Right kidney (tissue), 1 donor: ENCODE results near the gene TBC1D2B.
"Not testable (repeated sequence)": the region's sequence is repeated elsewhere in the genome, so short reads cannot be mapped to it uniquely, and the experiment has no call there.

ENCODE experiments used
- DNase-seq: peaks from one replicate; pipeline ENCODE4 v3.0.0-alpha.2; 2016

The TBC1D2B gene

GRCh38 chr15:78003539-78004008, 73.9 kb downstream of the TBC1D2B start:
- no peak for DNase-seq

GRCh38 chr15:78002996-78003395, 74.5 kb downstream of the TBC1D2B start:
- DNase-seq: no peak

DNA sequence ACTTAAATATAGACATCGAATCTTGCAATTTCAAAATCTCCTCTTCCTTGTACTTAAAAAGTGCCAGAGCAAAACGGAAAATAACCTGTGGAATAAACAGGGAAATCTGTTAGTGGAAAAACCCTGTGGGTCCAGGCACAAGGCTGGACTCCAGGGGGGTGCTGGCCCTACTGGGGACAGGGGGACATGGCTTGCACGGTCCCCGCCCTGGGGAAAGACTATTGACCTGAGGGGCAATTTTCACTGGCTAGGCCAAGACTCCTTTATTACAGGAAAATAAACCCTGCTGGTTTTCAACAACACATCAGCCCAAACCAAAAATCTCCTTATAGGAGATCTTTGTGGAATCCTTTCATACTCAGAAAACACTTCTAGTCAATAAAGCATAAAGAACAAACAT, 75.9 kb downstream of the TBC1D2B start:
- no peak for DNase-seq

DNA sequence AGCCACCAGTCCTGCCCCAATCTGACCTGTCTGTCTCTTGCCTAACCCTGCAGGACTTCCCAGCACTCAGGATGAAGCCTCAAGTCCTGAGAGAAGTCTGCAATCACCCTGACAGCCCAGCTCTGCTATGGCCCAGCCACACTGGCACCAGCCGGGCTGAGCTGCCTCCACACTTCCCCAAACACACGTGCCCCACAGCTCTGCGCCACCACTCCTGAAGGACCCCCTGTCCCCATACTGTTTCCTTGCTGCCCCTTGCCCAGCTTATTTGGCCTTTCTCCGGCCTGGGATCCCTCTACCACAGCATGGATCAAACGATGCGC, 76.6 kb downstream of the TBC1D2B start:
- DNase-seq: no peak

GRCh38 chr15:78000091-78000926, 77.2 kb downstream of the TBC1D2B start:
- no peak for DNase-seq

- DNase-seq: no peak
Observed at GRCh38 chr15:77999486-77999885, 78.0 kb downstream of the TBC1D2B start.

DNA sequence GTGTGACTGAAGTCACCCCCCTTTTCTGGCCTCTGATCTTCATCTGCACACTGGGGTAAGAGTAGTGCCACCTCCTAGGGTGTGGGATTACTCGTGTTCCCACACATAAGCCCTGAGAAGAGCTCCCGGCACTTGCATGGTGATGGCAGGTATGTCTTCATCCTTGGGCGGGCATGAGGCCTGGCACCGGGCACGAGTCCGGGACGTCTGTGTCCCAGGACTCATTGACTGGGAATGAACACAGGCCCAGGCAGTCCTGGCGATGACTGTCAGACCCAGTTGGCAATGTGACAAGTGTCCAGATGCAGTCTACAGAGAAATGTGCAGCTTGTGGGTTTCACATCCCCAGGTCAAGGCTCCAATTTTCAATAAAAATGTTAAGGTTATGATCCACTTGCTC, 78.9 kb downstream of the TBC1D2B start:
- DNase-seq: no peak

- DNase-seq: not testable (repeated sequence)
Observed at GRCh38 chr15:77997761-77998554, 79.6 kb downstream of the TBC1D2B start.

GRCh38 chr15:77997221-77997620, 80.3 kb downstream of the TBC1D2B start:
- DNase-seq: not testable (repeated sequence)

DNA sequence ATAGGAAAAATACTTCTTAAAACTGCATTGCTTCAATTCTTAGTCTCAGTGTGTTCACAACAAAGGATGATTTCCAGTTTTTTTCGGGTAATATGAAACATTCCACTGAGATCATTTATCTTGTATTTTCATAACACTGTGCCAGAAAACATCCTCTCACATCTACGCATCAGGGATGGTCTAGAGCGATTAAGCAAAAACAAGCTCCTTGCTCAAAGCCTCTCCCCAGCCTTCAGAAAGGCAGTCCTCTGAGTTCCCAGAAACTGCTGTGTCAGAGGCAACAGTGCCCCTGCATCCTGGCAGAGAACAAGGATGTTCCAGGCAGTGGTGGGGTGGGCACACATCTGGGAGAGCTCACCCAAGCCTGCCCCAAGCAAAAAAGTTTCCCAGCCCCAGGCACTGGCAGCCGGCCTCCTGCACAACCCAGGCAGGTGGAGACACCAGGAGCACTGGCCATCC, 80.8 kb downstream of the TBC1D2B start:
- not testable (repeated sequence) for DNase-seq

GRCh38 chr15:77996226-77996625, 81.3 kb downstream of the TBC1D2B start:
- not testable (repeated sequence) for DNase-seq

GRCh38 chr15:77995537-77995918, 82.0 kb downstream of the TBC1D2B start:
- not testable (repeated sequence) for DNase-seq

GRCh38 chr15:77994893-77995536, 82.5 kb downstream of the TBC1D2B start:
- DNase-seq: not testable (repeated sequence)

- DNase-seq: not testable (repeated sequence)
Observed at GRCh38 chr15:77993970-77994693, 83.4 kb downstream of the TBC1D2B start.

DNA sequence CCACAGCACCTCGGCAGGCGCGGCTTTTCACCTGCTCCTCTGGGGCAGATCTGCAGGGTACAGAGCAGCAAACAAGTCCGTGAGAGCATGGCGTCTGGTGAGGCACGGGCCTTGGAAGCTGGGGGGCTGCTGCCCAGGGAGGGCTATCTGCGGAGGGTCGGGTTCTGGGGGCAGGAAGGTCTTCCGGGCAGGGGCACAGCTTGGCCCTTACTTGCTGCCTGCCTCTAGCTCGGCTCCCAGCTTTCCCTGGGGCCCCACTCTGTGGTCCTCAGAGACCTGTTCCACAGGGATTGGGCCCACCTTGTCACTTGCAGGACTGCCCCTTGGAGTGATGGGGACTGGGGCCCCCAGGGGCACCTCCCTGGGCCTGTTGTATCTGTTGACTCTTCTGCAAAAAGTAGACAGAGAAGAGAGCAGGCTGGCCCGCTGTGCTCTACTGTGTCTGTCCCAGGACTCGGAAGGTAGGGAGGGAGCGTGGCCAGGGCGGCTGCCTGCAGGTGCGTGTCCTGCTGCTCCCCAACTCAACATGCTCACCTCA, 84.1 kb downstream of the TBC1D2B start:
- DNase-seq: no peak

GRCh38 chr15:77992356-77993222, 84.9 kb downstream of the TBC1D2B start:
- DNase-seq: no peak

- DNase-seq: not testable (repeated sequence)
Observed at GRCh38 chr15:77991658-77992201, 85.8 kb downstream of the TBC1D2B start.

DNA sequence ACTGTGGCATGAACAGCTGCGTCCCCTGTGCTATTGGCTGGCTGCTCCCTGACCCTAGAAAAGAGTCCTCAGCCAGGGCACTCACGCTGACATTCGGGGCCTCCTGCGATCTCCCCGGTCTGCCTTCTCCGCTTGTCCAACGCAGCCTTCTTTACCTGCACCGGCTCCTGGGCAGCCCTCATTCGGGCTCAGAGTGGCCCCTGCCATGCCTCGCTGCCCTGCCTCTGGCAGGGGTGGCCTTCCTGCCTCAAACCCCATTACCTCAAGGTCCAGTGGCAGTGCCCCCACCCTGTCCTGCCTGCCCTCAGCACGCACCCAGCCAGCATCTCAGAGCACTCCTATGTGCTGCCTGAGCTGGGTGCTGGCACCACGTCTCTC, 86.5 kb downstream of the TBC1D2B start:
- DNase-seq: no peak

DNA sequence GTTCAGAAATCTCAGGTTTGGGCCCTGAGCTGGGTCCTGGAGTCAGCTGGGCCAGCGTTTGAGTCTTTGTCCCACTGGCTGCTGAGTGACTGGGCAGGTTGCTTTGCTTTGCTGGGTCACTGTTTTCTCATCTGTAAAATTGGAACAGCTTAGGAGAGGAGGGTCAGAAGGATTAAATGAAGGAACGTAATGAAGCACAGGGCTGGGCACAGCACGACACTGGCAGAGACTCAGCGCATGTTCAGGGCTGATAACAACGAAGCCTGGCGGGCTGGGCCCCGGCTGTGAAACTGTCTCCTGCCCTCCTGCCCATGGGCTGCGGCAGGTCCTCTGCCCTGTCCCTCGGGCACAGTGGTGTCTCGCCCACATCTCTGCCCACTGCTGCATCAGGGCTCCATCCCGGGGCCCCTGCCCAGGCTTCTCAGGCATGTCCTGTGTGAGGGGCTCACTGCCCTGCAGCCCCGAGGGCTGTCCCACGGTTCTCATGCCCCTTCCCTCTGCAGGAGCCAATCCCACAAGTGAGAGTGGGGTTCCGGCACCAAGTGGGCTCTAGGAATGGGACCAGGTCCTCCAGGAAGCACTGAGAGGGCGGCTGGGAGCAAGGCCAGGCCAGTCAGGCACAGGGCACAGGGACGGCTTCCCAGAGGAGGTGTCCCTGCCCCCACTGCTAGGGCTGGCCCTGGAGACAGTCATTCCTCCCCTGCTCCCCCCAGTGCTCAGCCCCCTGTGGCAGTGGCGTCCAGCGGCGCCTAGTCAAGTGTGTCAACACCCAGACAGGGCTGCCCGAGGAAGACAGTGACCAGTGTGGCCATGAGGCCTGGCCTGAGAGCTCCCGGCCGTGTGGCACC, 88.0 kb downstream of the TBC1D2B start:
- DNase-seq: no peak
